Lower lobe of right lung (tissue), 2 donors: ENCODE results near the gene KCNE3. TPM values are rescaled to one million over a fixed set of nuclear protein-coding genes. Genes with fewer than 3 reads are reported as not detected.

Source experiments
- ATAC-seq, 2 donors: fragments of 200-7000 bp; cut with Tn5 transposase; one replicate each; pipeline ENCODE4 v1.9.1; 2020 to 2022; ENCODE audit warnings: mild to moderate bottlenecking in 2 of 2, moderate library complexity in 2 of 2
- DNase-seq: peaks from one replicate; pipeline ENCODE4 v3.0.0-alpha.2; 2020
- H3K27ac ChIP-seq: fragments of 200-600 bp; one replicate; pipeline ENCODE4 v1.8.0; 2022
- H3K27me3 ChIP-seq: fragments of 200-600 bp; one replicate; pipeline ENCODE4 v1.8.0; 2022; ENCODE audit warnings: low read depth
- H3K36me3 ChIP-seq: fragments of 200-600 bp; one replicate; pipeline ENCODE4 v1.8.0; 2022; ENCODE audit warnings: mild to moderate bottlenecking
- H3K4me1 ChIP-seq: fragments of 200-600 bp; one replicate; pipeline ENCODE4 v1.8.0; 2022
- H3K4me3 ChIP-seq: fragments of 200-600 bp; one replicate; pipeline ENCODE4 v1.8.0; 2022; ENCODE audit warnings: mild to moderate bottlenecking
- H3K9me3 ChIP-seq: fragments of 200-600 bp; one replicate; pipeline ENCODE4 v1.8.0; 2022
- intact Hi-C: fragments of 100-400 bp; cut with DNase I; formaldehyde crosslinking; loops from one replicate; pipeline ENCODE4 v1.11.0; 2022
- total RNA-seq: library from RNA; stranded (reverse); fragmentation: NEBNext Ultra II Directional; extraction: Animal tissue kit (Norgen Biotek cat#: 25700); gene quantifications from one replicate; pipeline ENCODE4 v1.2.1, GENCODE V29; 2021
- TF ChIP-seq, protein P1 (sequence below): fragments of 200-600 bp; IDR thresholded peaks from one replicate; pipeline ENCODE4 v1.8.0; 2022; ENCODE audit warnings: antibody characterized with exemption, mild to moderate bottlenecking
- donor health status: DM: no; HTN: yes; CAD: no; lungs with severe emphysema.

Gene KCNE3
- total RNA-seq, 1 donor from 2014 or later, result 34.9 TPM

DNA sequence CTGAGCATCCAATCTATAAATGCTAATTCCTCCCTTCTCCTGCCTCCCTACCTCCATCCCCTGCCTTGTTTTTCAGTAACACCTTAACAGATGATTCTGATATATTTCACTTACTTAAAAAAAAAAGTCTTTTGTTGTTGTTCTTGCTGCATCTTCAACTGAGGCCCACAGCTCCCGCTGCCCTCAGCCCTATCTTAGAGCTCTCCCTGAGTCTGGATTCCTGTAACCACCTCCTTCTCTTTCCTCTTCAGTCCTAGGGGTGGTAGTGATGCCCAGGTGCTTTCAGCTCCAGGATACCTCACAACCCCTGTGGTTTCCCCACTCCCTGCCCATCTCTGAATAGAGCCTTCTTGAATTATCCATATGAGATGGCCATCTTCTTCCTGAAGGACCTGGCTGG, 3.7 kb upstream of the KCNE3 start:
- peaks cover 26% of the 10 kb centered on the region for H3K4me1 ChIP-seq
- H3K27ac ChIP-seq, result no peak overlapping the region
- ATAC-seq (no peak), DNase-seq (no peak)
- H3K36me3 ChIP-seq, result no peaks in the 10 kb centered on the region
- H3K27me3 ChIP-seq, result no peaks in the 10 kb centered on the region
- H3K9me3 ChIP-seq, result no peaks in the 10 kb centered on the region
- intact Hi-C loops, result no loop called here
- TF ChIP-seq, protein P1, sequence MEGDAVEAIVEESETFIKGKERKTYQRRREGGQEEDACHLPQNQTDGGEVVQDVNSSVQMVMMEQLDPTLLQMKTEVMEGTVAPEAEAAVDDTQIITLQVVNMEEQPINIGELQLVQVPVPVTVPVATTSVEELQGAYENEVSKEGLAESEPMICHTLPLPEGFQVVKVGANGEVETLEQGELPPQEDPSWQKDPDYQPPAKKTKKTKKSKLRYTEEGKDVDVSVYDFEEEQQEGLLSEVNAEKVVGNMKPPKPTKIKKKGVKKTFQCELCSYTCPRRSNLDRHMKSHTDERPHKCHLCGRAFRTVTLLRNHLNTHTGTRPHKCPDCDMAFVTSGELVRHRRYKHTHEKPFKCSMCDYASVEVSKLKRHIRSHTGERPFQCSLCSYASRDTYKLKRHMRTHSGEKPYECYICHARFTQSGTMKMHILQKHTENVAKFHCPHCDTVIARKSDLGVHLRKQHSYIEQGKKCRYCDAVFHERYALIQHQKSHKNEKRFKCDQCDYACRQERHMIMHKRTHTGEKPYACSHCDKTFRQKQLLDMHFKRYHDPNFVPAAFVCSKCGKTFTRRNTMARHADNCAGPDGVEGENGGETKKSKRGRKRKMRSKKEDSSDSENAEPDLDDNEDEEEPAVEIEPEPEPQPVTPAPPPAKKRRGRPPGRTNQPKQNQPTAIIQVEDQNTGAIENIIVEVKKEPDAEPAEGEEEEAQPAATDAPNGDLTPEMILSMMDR, result no peak
- H3K4me3 ChIP-seq, result no peak overlapping the region

DNA sequence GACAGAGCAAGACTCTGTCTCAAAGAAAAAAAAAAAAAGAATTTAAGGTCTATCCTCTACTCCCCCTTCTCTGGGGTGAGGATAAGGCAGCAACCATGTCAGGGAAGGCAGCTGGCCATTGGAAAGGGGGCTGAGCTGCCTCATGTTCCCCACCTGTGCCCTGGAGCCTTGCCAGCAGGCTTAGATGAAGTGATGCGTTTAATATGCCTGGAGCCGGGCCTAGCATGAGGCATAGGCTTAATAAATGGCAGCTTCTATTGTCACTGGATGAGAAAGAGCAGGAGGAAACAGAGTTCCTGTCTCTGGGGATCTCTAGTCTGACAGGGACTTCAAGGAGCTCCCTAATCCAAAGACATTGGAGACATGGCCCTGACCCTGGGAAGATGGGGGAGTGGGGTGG, 3.2 kb upstream of the KCNE3 start:
- H3K4me3 ChIP-seq, result no peak overlapping the region
- H3K4me1 ChIP-seq, result peaks cover 31% of the 10 kb centered on the region
- no peaks in the 10 kb centered on the region for H3K27me3 ChIP-seq
- no peaks in the 10 kb centered on the region for H3K36me3 ChIP-seq
- H3K9me3 ChIP-seq, result no peaks in the 10 kb centered on the region
- DNase-seq (no peak), ATAC-seq (no peak)
- no peak overlapping the region for H3K27ac ChIP-seq
- intact Hi-C loops, result no loop called here
- TF ChIP-seq, protein P1, result no peak

DNA sequence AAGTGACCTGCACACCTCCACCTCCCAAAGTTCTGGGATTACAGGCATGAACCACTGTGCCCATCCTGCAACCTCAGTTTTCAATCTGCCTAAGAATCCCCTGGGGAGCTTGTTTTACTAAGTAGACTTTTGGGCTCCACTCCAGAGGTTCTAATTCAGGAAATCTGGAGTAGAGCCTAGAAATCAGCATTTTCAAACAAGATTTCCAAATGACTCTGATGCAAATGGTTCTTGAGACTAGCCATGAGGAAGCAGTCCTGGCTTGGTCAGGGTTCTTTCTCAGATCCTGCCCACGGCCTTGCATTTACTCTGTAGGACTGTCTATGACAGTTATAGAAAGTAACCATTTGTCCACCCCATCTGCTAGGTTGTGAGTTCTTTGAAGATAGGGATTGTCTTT, 1.6 kb upstream of the KCNE3 start:
- intact Hi-C loops, result no loop called here
- no peak for DNase-seq
- no peaks in the 10 kb centered on the region for H3K9me3 ChIP-seq
- peaks cover 36% of the 10 kb centered on the region for H3K4me1 ChIP-seq
- H3K4me3 ChIP-seq, result no peak overlapping the region
- TF ChIP-seq, protein P1, result no peak
- no peak overlapping the region for H3K27ac ChIP-seq
- H3K27me3 ChIP-seq, result no peaks in the 10 kb centered on the region
- no peaks in the 10 kb centered on the region for H3K36me3 ChIP-seq
- no peak for ATAC-seq

DNA sequence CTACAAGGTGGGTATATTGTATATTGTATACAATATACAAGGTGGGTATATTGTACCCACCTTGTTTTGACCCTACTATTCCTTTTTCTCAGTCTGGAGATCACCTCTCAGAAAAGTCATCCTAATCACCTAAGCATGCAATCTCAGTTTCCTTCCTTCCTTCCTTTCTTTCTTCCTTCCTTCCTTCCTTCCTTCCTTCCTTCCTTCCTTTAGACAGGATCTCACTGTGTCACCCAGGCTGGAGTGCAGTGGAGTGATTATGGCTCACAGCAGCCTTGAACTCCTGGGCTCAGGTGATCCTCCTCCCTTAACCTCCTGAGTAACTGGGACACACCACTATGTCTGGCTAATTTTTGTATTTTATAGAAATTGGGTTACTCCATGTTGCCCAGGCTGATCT, 1.2 kb upstream of the KCNE3 start:
- no peaks in the 10 kb centered on the region for H3K36me3 ChIP-seq
- H3K27me3 ChIP-seq, result no peaks in the 10 kb centered on the region
- intact Hi-C loops, result no loop called here
- no peaks in the 10 kb centered on the region for H3K9me3 ChIP-seq
- TF ChIP-seq, protein P1, result no peak
- ATAC-seq, result no peak
- no peak for DNase-seq
- peaks cover 36% of the 10 kb centered on the region for H3K4me1 ChIP-seq
- H3K27ac ChIP-seq, result no peak overlapping the region
- no peak overlapping the region for H3K4me3 ChIP-seq

DNA sequence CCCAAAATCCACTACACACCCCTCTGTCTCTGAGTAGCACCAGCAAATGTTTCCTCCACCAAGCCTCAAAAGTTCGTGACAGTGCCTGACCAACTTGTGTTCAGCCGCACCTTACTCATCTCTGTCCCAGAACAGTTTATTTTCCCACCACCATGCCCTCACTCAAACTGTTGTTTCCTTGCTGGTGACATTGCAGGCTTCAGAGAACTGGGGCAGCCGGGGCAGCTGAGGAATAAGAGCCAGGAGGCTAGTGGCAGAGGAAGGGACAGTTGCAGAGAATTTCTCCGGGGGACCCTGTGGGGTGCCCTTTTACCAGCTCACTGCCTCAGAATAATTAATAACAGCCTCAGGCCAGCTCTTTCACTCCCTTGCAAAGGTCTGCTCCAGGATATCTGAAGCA, 709 bp upstream of the KCNE3 start:
- H3K36me3 ChIP-seq, result no peaks in the 10 kb centered on the region
- peak overlapping the region; percentile 71 for H3K4me3 ChIP-seq
- no peak for ATAC-seq
- no peaks in the 10 kb centered on the region for H3K9me3 ChIP-seq
- intact Hi-C loops, result no loop called here
- DNase-seq, result no peak
- H3K4me1 ChIP-seq, result peaks cover 40% of the 10 kb centered on the region
- TF ChIP-seq, protein P1, result no peak
- H3K27me3 ChIP-seq, result no peaks in the 10 kb centered on the region
- peak overlapping the region; percentile 82 for H3K27ac ChIP-seq

DNA sequence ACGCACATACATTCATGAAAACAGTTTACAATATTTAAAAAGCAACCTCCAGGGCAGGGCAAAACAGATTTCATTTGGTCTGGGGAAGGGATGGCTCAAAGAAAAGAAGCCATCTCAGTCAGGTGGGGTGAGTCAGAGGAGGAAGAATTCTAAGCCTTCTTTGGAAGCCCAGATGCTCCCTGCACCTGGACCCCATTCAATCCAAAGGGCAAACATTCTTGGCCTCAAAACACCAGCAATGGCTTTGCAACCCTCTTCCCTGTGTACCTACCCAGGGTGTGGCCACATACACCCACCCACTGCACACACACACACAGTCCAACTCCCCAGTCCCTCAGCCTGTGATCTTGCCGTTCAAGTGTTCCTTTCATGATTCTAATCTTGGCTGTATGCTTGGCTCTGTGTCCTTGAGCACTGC, 2.0 kb downstream of the KCNE3 start:
- TF ChIP-seq, protein P1, result no peak
- no peak overlapping the region for H3K27ac ChIP-seq
- no peak overlapping the region for H3K4me3 ChIP-seq
- peak in 1 of 2 donors; percentile 34 for ATAC-seq
- H3K36me3 ChIP-seq, result no peaks in the 10 kb centered on the region
- H3K27me3 ChIP-seq, result no peaks in the 10 kb centered on the region
- DNase-seq, result no peak
- intact Hi-C loops, result no loop called here
- H3K4me1 ChIP-seq, result peaks cover 61% of the 10 kb centered on the region
- no peaks in the 10 kb centered on the region for H3K9me3 ChIP-seq
